Activated T-helper 1 cell treated with Interleukin-2 at 50 U/mL for 16 hours (primary cell): ENCODE results near the gene DCLK3.

Source experiments
- DNase-seq: peaks from one replicate; pipeline ENCODE4 v3.0.0-alpha.2; 2020; ENCODE audit warnings: low read depth

Gene DCLK3

GRCh38 chr3:36763850-36764703, at the start of gene DCLK3:
Gene DCLK3, minus strand, starts transcription at chr3:36764553. Its CDS starts 290 bp downstream, at chr3:36764263.
- DNase-seq, result no peak

GRCh38 chr3:36813305-36813704, 49.0 kb upstream of the DCLK3 start:
- DNase-seq, result no peak

- no peak for DNase-seq
Observed at GRCh38 chr3:36812240-36812639, 47.9 kb upstream of the DCLK3 start.

GRCh38 chr3:36811768-36812167, 47.4 kb upstream of the DCLK3 start:
- no peak for DNase-seq

- no peak for DNase-seq
Observed at GRCh38 chr3:36804295-36805055, 40.1 kb upstream of the DCLK3 start.

GRCh38 chr3:36803091-36803791, 38.9 kb upstream of the DCLK3 start:
- DNase-seq, result no peak

- no peak for DNase-seq
Observed at GRCh38 chr3:36800533-36801116, 36.3 kb upstream of the DCLK3 start.

- DNase-seq, result no peak
Observed at GRCh38 chr3:36796881-36797280, 32.5 kb upstream of the DCLK3 start.

GRCh38 chr3:36796161-36796560, 31.8 kb upstream of the DCLK3 start:
- no peak for DNase-seq

- DNase-seq, result no peak
Observed at GRCh38 chr3:36795622-36796021, 31.3 kb upstream of the DCLK3 start.

- DNase-seq, result no peak
Observed at GRCh38 chr3:36792342-36792741, 28.0 kb upstream of the DCLK3 start.

GRCh38 chr3:36790765-36791164, 26.4 kb upstream of the DCLK3 start:
- no peak for DNase-seq

GRCh38 chr3:36786921-36787890, 22.9 kb upstream of the DCLK3 start:
- no peak for DNase-seq

- no peak for DNase-seq
Observed at GRCh38 chr3:36784138-36784635, 19.8 kb upstream of the DCLK3 start.

GRCh38 chr3:36777424-36778218, 13.3 kb upstream of the DCLK3 start:
- no peak for DNase-seq

- DNase-seq, result no peak
Observed at GRCh38 chr3:36776436-36776835, 12.1 kb upstream of the DCLK3 start.

GRCh38 chr3:36774052-36774451, 9.7 kb upstream of the DCLK3 start:
- no peak for DNase-seq

GRCh38 chr3:36771931-36772330, 7.6 kb upstream of the DCLK3 start:
- DNase-seq, result no peak

GRCh38 chr3:36769926-36770325, 5.6 kb upstream of the DCLK3 start:
- DNase-seq, result no peak

GRCh38 chr3:36765104-36765503, 751 bp upstream of the DCLK3 start:
- no peak for DNase-seq
